BE2C (cell line): ENCODE data around the gene XYLT1.
A peak's percentile ranks its signal among the peaks of the same experiment; 100 is the strongest.

Source experiments
- DNase-seq: peaks from one replicate; pipeline ENCODE4 v3.0.0-alpha.2; 2020
- H3K27me3 ChIP-seq: fragments of 250-450 bp; sonication (Bioruptor Pico); 2 replicates; pipeline ENCODE4 v1.5.1; 2020; ENCODE audit warnings: mild to moderate bottlenecking
- H3K36me3 ChIP-seq: fragments of 250-450 bp; sonication (Bioruptor Pico); 2 replicates; pipeline ENCODE4 v1.5.1; 2020; ENCODE audit warnings: mild to moderate bottlenecking
- H3K4me1 ChIP-seq: fragments of 250-450 bp; sonication (Bioruptor Pico); 2 replicates; pipeline ENCODE4 v1.5.1; 2020
- H3K4me3 ChIP-seq: 2 replicates; pipeline ENCODE4 v1.5.1; 2011; ENCODE audit warnings: low read depth, low read length
- H3K9me3 ChIP-seq: fragments of 250-450 bp; sonication (Bioruptor Pico); 2 replicates; pipeline ENCODE4 v1.5.1; 2020
- CTCF ChIP-seq: IDR thresholded peaks from 2 replicates; pipeline ENCODE4 v1.5.1; 2012; ENCODE audit warnings: mild to moderate bottlenecking, low read depth, low read length

The XYLT1 gene

GRCh38 chr16:17476414-17477259, 5.9 kb upstream of the XYLT1 start:
- DNase-seq: peak; percentile 45
- peak; percentile 70 for TF ChIP-seq CTCF
- H3K4me3 ChIP-seq: no peak overlapping the region
- no peaks in the 10 kb centered on the region for H3K36me3 ChIP-seq
- H3K4me1 ChIP-seq: no peaks in the 10 kb centered on the region
- H3K27me3 ChIP-seq: peaks cover 5% of the 10 kb centered on the region; the same call in 1 of the 2 replicates
- H3K9me3 ChIP-seq: no peaks in the 10 kb centered on the region

GRCh38 chr16:17475104-17475503, 4.3 kb upstream of the XYLT1 start:
- no peaks in the 10 kb centered on the region for H3K4me1 ChIP-seq
- TF ChIP-seq CTCF: no peak
- H3K4me3 ChIP-seq: no peak overlapping the region
- no peaks in the 10 kb centered on the region for H3K9me3 ChIP-seq
- DNase-seq: no peak
- H3K27me3 ChIP-seq: peaks cover 9% of the 10 kb centered on the region
- H3K36me3 ChIP-seq: no peaks in the 10 kb centered on the region

- Histone ChIP-seq H3K9me3 (no peaks in the 10 kb centered on the region), H3K27me3 (peaks cover 15% of the 10 kb centered on the region), H3K36me3 (no peaks in the 10 kb centered on the region), H3K4me1 (no peaks in the 10 kb centered on the region), H3K4me3 (no peak overlapping the region)
- no peak for DNase-seq
- TF ChIP-seq CTCF: no peak
Observed at GRCh38 chr16:17474572-17474971, 3.8 kb upstream of the XYLT1 start.

GRCh38 chr16:17474037-17474436, 3.3 kb upstream of the XYLT1 start:
- Histone ChIP-seq H3K4me3 (no peak overlapping the region), H3K9me3 (no peaks in the 10 kb centered on the region), H3K4me1 (no peaks in the 10 kb centered on the region), H3K36me3 (no peaks in the 10 kb centered on the region), H3K27me3 (peaks cover 20% of the 10 kb centered on the region)
- no peak for DNase-seq
- TF ChIP-seq CTCF: no peak

- no peak for TF ChIP-seq CTCF
- Histone ChIP-seq H3K9me3 (no peaks in the 10 kb centered on the region), H3K27me3 (peaks cover 28% of the 10 kb centered on the region), H3K36me3 (no peaks in the 10 kb centered on the region), H3K4me3 (no peak overlapping the region), H3K4me1 (no peaks in the 10 kb centered on the region)
- DNase-seq: no peak
Observed at GRCh38 chr16:17471719-17472461, 1.1 kb upstream of the XYLT1 start.
